ENCODE measurements around the gene ATR. TPM values are rescaled to one million over a fixed set of nuclear protein-coding genes. Genes with fewer than 3 reads are reported as not detected.
"Not testable (repeated sequence)": the region's sequence is repeated elsewhere in the genome, so short reads cannot be mapped to it uniquely, and the experiment has no call there.

ATR gene
- total and polyA plus RNA-seq, 2 donors (not counting 1 experiment from before 2014, with no cell fraction given) = 12.5 to 17.0 TPM

DNA sequence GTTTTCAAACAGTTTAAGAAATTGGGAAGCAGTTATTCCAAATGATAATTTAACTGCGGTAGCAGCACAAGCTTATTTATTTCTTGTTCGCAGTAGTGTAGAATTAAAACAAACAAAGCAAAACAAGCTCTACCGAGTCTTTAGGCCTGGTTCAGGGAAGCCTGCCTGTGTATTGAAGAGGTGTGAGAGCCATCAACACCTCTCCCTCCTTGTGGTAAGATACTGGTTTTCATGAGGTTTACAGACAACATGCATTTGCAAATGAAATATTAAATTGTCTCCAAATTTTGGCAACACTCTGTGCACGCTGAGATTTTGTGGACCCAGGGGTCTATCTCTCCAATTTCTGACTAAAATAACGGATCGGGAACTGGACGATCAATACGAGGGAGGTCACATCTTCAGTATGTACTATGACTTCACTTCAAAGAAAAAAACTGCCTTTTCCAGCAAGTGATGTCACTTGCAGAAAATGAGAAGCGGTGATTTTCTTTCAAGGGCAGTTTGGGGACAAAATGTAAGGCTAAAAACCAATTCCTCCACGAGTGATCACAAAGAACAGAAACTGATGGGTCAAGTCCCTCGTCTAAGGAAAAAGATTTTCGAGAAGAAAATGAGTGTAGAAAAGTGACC lies 721 bp downstream of the ATR start:
- peak; percentile 33 to 52 for DNase-seq (ENCODE audit: low read depth in 2 of 2)
- H3K4me3 ChIP-seq (replicated peaks in 1 of 4; ENCODE audit: control extremely low read depth in 1 of 4, insufficient read depth in 1 of 4, low read depth in 3 of 4, low read length in 4 of 4) = peak overlapping the region; percentile 60 to 98 (median 75)
- peak overlapping the region; percentile 79 for H3K4me2 ChIP-seq (ENCODE audit: extremely low read depth, insufficient read depth, low read length)
- H3K9me3 ChIP-seq (ENCODE audit: control insufficient read depth, insufficient read depth, low read depth, low read length) = no peaks in the 10 kb centered on the region
- no peaks in the 10 kb centered on the region for H4K20me1 ChIP-seq (ENCODE audit: control insufficient read depth, extremely low read depth, insufficient read depth, low read length)
- no peaks in the 10 kb centered on the region for H3K27me3 ChIP-seq (ENCODE audit: control insufficient read depth, insufficient read depth, low read length)
- H3K36me3 ChIP-seq (ENCODE audit: control insufficient read depth, insufficient read depth, low read length) = no peaks in the 10 kb centered on the region
- peak overlapping the region; percentile 89 for H3K27ac ChIP-seq (ENCODE audit: insufficient read depth, low read length)
- H3K9ac ChIP-seq (ENCODE audit: insufficient read depth, low read length) = peak overlapping the region; percentile 71
- peaks cover 38% of the 10 kb centered on the region for H3K79me2 ChIP-seq (ENCODE audit: control insufficient read depth, insufficient read depth, low read length)
- no peaks in the 10 kb centered on the region for H3K4me1 ChIP-seq (ENCODE audit: control insufficient read depth, extremely low read depth, insufficient read depth, low read length)
- TF ChIP-seq, protein P1, sequence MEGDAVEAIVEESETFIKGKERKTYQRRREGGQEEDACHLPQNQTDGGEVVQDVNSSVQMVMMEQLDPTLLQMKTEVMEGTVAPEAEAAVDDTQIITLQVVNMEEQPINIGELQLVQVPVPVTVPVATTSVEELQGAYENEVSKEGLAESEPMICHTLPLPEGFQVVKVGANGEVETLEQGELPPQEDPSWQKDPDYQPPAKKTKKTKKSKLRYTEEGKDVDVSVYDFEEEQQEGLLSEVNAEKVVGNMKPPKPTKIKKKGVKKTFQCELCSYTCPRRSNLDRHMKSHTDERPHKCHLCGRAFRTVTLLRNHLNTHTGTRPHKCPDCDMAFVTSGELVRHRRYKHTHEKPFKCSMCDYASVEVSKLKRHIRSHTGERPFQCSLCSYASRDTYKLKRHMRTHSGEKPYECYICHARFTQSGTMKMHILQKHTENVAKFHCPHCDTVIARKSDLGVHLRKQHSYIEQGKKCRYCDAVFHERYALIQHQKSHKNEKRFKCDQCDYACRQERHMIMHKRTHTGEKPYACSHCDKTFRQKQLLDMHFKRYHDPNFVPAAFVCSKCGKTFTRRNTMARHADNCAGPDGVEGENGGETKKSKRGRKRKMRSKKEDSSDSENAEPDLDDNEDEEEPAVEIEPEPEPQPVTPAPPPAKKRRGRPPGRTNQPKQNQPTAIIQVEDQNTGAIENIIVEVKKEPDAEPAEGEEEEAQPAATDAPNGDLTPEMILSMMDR (conservative IDR thresholded peaks at IDR 0.05 in 1 of 2, IDR thresholded peaks at IDR 0.05 in 1 of 2; ENCODE audit: low read depth in 1 of 2, low read length in 2 of 2) = no peak
- TF ChIP-seq EZH2 (IDR thresholded peaks at IDR 0.05; ENCODE audit: low read length, missing control alignments) = no peak
- H2AFZ ChIP-seq (ENCODE audit: low read length) = peak overlapping the region; percentile 95

DNA sequence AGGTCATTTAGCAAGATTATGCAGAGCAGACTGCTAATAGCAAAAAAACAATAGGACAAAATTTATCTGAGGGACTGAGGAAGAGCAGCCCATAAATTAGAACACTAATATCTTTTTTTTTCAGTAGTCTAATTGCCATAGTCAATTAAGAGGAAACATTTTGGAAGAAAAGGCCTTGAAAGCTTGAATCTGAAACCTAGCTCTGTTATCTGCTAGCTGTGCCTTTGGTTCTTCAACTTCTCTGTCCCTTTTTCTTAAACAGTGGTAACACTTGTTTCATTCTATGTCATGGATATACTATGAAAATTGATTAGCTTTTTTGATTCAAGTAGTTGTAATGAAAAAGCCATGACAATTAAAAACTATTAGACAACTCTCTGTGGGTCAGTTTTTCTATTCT lies 1.7 kb downstream of the ATR start:
- Histone ChIP-seq H3K27me3 (ENCODE audit: control insufficient read depth, insufficient read depth, low read length) (no peaks in the 10 kb centered on the region), H2AFZ (ENCODE audit: low read length) (no peak overlapping the region), H3K4me3 (replicated peaks in 1 of 4; ENCODE audit: control extremely low read depth in 1 of 4, insufficient read depth in 1 of 4, low read depth in 3 of 4, low read length in 4 of 4) (peak overlapping the region in 2 of 4 experiments; percentile 15 to 60), H3K4me1 (ENCODE audit: control insufficient read depth, extremely low read depth, insufficient read depth, low read length) (no peaks in the 10 kb centered on the region), H4K20me1 (ENCODE audit: control insufficient read depth, extremely low read depth, insufficient read depth, low read length) (no peaks in the 10 kb centered on the region), H3K9ac (ENCODE audit: insufficient read depth, low read length) (peak overlapping the region; percentile 14), H3K79me2 (ENCODE audit: control insufficient read depth, insufficient read depth, low read length) (peaks cover 43% of the 10 kb centered on the region), H3K36me3 (ENCODE audit: control insufficient read depth, insufficient read depth, low read length) (no peaks in the 10 kb centered on the region), H3K9me3 (ENCODE audit: control insufficient read depth, insufficient read depth, low read depth, low read length) (no peaks in the 10 kb centered on the region), H3K27ac (ENCODE audit: insufficient read depth, low read length) (no peak overlapping the region), H3K4me2 (ENCODE audit: extremely low read depth, insufficient read depth, low read length) (peak overlapping the region; percentile 42)
- DNase-seq (ENCODE audit: low read depth in 2 of 2) = no peak
- TF ChIP-seq EZH2 (IDR thresholded peaks at IDR 0.05; ENCODE audit: low read length, missing control alignments) = no peak
- TF ChIP-seq, protein P1 (conservative IDR thresholded peaks at IDR 0.05 in 1 of 2, IDR thresholded peaks at IDR 0.05 in 1 of 2; ENCODE audit: low read depth in 1 of 2, low read length in 2 of 2) = no peak

DNA sequence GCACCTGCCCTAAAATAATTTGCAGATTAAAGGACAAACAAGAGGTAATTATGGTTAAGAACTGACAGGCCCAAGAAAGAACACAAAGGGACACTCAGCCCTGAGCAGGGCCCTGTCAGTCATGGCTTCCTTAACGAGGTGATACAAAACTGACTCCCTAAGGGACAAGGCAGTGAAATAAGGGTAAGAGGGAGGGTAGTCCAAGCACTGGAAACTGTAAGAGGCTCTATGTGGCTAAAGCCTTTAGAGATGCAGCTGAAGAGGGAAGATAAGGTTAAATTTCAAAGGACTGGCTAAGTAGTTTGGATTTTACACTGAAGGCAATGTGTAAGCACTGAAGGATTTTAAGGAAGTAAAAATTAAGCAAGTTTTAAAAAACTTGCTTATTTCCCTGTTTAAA lies 3.9 kb downstream of the ATR start:
- DNase-seq (ENCODE audit: low read depth in 2 of 2) = no peak
- Histone ChIP-seq H3K9ac (ENCODE audit: insufficient read depth, low read length) (no peak overlapping the region), H3K27me3 (ENCODE audit: control insufficient read depth, insufficient read depth, low read length) (no peaks in the 10 kb centered on the region), H3K27ac (ENCODE audit: insufficient read depth, low read length) (no peak overlapping the region), H2AFZ (ENCODE audit: low read length) (no peak overlapping the region), H3K9me3 (ENCODE audit: control insufficient read depth, insufficient read depth, low read depth, low read length) (no peaks in the 10 kb centered on the region), H3K36me3 (ENCODE audit: control insufficient read depth, insufficient read depth, low read length) (no peaks in the 10 kb centered on the region), H3K79me2 (ENCODE audit: control insufficient read depth, insufficient read depth, low read length) (peaks cover 43% of the 10 kb centered on the region), H3K4me1 (ENCODE audit: control insufficient read depth, extremely low read depth, insufficient read depth, low read length) (no peaks in the 10 kb centered on the region), H4K20me1 (ENCODE audit: control insufficient read depth, extremely low read depth, insufficient read depth, low read length) (no peaks in the 10 kb centered on the region), H3K4me3 (replicated peaks in 1 of 4; ENCODE audit: control extremely low read depth in 1 of 4, insufficient read depth in 1 of 4, low read depth in 3 of 4, low read length in 4 of 4) (no peak overlapping the region), H3K4me2 (ENCODE audit: extremely low read depth, insufficient read depth, low read length) (no peak overlapping the region)
- TF ChIP-seq EZH2 (IDR thresholded peaks at IDR 0.05; ENCODE audit: low read length, missing control alignments) = no peak
- TF ChIP-seq, protein P1 (conservative IDR thresholded peaks at IDR 0.05 in 1 of 2, IDR thresholded peaks at IDR 0.05 in 1 of 2; ENCODE audit: low read depth in 1 of 2, low read length in 2 of 2) = no peak

DNA sequence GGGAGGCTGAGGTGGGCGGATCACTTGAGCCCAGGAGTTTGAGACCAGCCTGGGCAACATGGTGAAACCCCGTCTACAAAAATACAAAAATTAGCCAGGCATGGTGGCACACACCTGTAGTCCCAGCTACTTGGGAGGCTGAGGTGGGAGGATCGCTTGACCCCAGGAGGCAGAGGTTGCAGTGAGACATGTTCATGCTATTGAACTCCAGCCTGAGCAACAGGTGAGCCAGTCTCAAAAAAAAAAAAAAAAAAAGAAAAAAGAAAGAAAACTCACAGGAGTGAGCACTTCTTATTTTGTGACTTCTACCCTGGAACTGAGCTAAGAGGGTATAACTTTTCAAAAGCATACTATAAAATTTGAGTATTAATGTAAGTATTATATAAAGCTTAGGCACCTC lies 4.3 kb downstream of the ATR start:
- H3K36me3 ChIP-seq (ENCODE audit: control insufficient read depth, insufficient read depth, low read length); H3K27ac ChIP-seq (ENCODE audit: insufficient read depth, low read length); H3K4me1 ChIP-seq (ENCODE audit: control insufficient read depth, extremely low read depth, insufficient read depth, low read length); H4K20me1 ChIP-seq (ENCODE audit: control insufficient read depth, extremely low read depth, insufficient read depth, low read length); H3K27me3 ChIP-seq (ENCODE audit: control insufficient read depth, insufficient read depth, low read length); H3K4me2 ChIP-seq (ENCODE audit: extremely low read depth, insufficient read depth, low read length); H3K9me3 ChIP-seq (ENCODE audit: control insufficient read depth, insufficient read depth, low read depth, low read length); H3K4me3 ChIP-seq (replicated peaks in 1 of 4; ENCODE audit: control extremely low read depth in 1 of 4, insufficient read depth in 1 of 4, low read depth in 3 of 4, low read length in 4 of 4); H3K9ac ChIP-seq (ENCODE audit: insufficient read depth, low read length); DNase-seq (ENCODE audit: low read depth in 2 of 2); H2AFZ ChIP-seq (ENCODE audit: low read length): not testable (repeated sequence)
- peaks cover 43% of the 10 kb centered on the region for H3K79me2 ChIP-seq (ENCODE audit: control insufficient read depth, insufficient read depth, low read length)

DNA sequence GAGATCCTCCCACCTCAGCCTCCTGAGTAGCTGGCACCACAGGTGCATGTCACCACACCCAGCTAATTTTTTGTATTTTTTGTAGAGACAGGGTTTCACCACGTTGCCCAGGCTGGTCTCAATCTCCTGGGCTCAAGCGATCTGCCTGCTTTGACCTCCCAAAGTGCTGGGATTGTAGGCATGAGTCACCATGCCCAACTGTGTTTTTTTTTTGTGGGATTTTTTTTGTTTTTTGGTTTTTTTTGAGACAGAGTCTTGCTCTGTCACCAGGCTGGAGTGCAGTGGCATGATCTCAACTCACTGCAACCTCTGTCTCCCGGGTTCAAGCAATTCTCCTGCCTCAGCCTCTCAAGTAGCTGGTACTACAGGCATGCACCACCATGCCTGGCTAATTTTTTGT lies 9.1 kb downstream of the ATR start:
- peaks cover 14% of the 10 kb centered on the region for H3K79me2 ChIP-seq (ENCODE audit: control insufficient read depth, insufficient read depth, low read length)
- H3K27me3 ChIP-seq (ENCODE audit: control insufficient read depth, insufficient read depth, low read length); H2AFZ ChIP-seq (ENCODE audit: low read length); H3K4me2 ChIP-seq (ENCODE audit: extremely low read depth, insufficient read depth, low read length); H4K20me1 ChIP-seq (ENCODE audit: control insufficient read depth, extremely low read depth, insufficient read depth, low read length); H3K36me3 ChIP-seq (ENCODE audit: control insufficient read depth, insufficient read depth, low read length); DNase-seq (ENCODE audit: low read depth in 2 of 2); H3K4me3 ChIP-seq (replicated peaks in 1 of 4; ENCODE audit: control extremely low read depth in 1 of 4, insufficient read depth in 1 of 4, low read depth in 3 of 4, low read length in 4 of 4); H3K9me3 ChIP-seq (ENCODE audit: control insufficient read depth, insufficient read depth, low read depth, low read length); H3K27ac ChIP-seq (ENCODE audit: insufficient read depth, low read length); H3K4me1 ChIP-seq (ENCODE audit: control insufficient read depth, extremely low read depth, insufficient read depth, low read length); H3K9ac ChIP-seq (ENCODE audit: insufficient read depth, low read length): not testable (repeated sequence)
